Stimulated activated CD8-positive, alpha-beta memory T cell treated with anti-CD3 and anti-CD28 coated beads, Interleukin-15, amount 100 ng/mL, for 48 hours (primary cell): Measurements from ENCODE around the gene GPC5.
"Not testable (repeated sequence)": the region's sequence is repeated elsewhere in the genome, so short reads cannot be mapped to it uniquely, and the experiment has no call there.

Experiments
- DNase-seq, 2 donors: peaks; one replicate each; pipeline ENCODE4 v3.0.0-alpha.2; 2020; ENCODE audit warnings: low read depth in 2 of 2

Gene GPC5

DNA sequence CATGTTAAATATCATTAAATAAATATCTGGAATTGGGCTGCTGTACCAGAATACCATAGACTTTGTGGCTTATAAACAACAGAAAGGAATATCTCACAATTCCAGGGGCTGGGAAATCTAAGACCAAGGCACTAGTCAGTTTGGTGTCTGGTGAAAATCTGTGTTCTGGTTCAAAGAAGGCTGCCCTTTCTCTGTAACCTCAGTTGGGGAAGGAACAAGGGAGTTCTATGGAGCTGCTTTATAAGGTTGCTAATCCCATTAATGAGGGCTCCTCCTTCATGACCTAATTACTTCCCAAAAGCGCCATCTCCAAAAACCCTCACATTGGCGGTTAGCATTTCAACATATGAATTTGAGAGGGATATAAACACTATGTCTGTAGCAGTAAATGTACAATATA is 480.9 kb downstream of the GPC5 start:
- DNase-seq, result no peak

DNA sequence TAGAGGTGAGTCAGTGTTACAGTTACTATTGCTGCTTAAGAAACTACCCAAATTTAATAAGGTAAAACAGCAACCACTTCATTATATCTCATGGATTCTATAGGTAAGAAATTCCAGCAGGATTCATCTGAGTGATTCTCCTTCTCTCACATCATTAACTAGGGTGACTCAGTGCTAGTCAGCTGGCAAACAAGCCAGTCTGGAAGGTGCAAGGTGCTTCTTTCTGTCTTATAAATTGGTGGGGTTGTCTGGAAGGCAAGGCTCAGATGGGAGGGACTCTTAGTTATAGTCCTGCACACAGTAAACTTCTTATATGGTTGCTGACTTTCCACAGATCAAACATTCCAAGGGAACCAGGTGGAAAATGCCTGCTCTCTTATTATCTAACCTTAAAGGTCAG is 484.5 kb downstream of the GPC5 start:
- no peak for DNase-seq

DNA sequence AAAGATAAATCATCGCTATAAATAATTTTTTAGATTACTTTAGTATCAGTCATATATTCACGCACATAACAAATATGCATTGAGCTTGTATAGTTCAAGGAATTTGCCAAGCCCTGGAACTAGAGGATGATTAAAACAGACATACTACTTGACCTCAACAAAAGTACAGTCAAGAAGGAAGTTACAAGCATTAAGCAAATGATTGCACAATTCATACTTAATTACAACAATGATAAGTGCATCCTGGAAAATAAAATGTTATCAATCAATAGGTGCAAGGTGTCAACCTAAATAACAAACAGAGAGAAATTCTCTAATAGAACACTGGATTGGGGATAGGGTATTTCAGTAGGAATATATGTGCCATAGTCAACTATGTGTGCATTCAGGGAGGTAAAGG is 491.2 kb downstream of the GPC5 start:
- DNase-seq, result no peak

DNA sequence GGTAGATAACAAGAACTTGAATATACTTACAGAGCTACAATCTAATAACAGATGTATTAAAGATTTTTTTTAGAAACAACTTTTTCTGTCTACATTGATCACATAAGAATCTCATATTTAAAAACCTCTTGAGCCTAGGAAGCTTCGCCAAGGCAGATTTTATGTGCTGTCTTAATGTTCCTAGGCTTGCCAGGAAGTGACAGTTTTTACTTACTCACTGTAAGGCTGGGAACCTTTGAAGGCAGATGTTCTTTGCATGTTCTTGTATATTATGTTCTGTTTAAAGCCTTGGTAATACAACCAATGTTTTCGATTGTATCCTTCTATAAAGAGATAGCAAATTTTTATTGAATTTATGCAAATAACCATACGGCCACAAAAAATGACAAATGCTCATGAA is 492.7 kb downstream of the GPC5 start:
- no peak for DNase-seq

DNA sequence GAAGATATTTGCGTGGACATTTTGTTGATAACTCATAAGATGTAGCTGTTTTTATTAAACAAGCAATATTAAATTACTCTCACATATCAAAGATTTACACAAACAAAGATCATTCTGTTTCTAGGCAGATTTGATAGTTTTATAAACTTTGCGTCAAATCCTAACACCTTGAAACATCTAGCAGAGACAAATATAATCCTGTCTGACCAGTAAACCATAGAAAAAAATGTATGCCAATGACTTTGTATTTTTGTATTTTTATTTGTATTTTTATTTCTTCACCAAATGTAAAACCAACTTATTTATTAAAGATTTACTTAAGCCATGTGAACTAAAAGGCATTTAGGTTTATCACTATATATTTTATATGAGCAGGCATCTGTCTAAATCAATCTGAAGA is 494.6 kb downstream of the GPC5 start:
- no peak for DNase-seq

DNA sequence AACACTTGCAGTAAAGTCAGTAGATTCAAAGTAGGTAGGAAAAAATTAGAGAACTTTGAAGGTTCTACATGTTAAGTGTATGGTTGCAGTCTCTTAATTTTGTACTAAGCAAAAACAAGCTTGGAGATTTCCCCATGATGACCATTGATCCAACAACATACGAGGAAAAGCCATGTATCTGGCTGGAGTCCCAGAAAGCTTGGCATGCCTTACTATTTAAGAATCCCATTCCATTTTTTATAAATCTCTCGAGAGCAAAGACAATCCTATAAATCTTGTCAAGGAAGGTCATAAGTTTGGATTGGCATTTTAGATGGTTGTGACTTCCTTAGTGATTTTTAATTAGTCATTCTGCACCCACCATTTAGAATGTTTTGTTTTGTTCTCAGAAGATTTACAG is 495.9 kb downstream of the GPC5 start:
- no peak for DNase-seq

DNA sequence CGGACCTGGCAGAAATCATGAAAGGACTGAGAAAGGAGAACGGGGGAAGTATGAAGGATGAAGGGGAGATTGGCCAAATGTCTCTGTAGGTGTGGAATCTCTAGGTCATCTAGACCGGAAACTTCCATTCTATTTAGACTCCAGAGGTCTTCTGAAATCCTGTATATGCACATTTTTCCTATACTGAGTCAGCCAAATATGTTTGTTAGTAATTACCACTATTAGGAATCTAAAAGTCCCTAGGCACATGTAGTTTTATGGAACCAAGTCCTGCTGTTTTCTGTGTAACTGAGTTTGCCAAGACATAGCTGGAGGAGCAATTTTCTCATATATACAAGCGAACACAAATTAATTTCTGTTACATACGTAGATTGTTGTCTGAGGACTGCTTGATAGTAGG is 498.1 kb downstream of the GPC5 start:
- DNase-seq, result no peak

DNA sequence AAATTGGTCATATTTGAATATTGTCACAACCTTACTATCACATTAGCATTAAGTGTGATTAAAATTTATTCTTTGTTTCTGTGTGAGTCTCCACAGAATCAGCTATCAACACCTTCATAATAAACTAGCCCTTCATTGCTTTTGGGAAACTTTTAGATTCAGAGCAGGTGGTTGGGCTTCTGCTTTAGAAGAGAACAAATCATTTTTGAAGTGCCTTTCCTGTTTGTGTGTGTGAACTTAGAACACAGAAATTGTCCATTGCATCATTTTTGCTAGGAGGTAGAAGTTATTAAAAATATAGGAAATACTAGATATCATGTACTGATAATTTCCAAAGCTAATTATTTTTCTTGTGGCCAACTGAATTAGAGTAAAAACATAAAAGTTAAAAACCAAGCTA is 500.6 kb downstream of the GPC5 start:
- not testable (repeated sequence) for DNase-seq

DNA sequence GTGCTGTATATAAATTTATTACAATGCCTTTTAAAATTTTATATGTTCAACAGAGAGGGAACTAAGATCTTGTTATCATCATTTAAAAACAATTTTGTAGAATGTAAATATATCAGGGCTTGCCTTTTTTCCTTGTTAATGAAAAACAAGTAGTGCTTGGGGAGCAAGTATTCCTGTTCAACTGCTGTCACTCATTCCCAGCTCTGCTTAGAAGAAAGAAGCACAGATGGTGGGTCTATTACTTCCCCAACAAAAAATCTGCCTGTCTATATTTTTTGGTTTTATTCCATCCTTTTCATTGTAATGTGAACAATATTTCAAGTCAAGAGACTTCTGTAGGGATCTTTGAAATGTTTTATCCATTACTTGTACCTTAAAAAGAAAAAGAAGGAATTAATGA is 503.9 kb downstream of the GPC5 start:
- no peak for DNase-seq

DNA sequence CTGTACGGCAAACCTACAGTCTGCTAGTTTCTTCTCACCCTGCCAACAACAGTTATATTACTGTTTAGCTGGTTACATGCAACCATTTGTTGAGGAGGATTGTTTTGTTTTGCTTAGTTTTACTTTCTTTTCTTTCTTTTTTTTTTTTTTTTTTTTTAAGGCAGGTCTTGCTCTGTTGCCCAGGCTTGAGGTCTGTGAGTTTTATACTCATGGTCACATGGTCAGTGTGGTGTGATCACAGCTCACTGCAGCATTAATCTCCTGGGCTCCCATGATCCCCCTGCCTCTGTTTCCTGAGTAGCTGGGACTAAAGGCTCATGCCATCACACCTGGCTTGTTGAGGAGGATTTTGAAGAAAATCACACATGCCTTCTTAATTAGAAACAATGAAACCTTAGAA is 505.6 kb downstream of the GPC5 start:
- DNase-seq, result no peak

DNA sequence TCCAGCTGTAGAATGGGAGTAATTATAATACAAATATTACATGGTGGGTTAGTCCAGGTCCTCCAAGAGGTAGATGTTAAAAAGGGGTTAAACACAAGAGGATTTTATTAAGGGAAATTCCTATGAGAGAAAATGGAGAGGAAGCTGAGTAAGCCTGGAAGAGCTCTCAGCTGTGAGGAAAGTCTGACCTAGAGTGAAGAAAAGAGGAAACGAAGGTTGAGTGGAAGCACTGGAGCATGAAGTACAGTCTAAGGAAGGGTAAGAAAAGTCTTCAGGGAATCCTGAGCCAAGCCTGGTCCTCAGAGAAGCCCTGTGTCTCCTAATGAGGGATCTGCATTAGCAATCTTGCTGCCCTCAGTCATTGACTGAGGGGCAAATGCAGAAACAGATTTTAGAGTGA is 506.2 kb downstream of the GPC5 start:
- no peak for DNase-seq

DNA sequence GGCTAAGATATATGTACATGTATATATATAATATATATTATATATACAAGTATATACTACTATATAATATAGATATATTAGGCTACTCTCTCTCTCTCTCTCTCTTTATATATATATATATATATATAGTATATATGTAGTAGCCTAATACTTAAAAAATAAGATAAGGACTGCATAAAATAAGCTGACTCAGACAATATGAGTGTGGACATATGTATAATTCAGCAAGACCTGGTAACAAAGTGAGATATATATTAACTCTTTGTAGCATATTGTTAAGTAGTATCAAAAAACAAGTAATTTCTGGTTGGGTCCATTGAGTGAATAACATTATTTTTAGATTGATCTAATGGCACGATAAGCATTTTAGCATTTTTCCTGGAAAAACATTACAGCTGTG is 509.0 kb downstream of the GPC5 start:
- no peak for DNase-seq

DNA sequence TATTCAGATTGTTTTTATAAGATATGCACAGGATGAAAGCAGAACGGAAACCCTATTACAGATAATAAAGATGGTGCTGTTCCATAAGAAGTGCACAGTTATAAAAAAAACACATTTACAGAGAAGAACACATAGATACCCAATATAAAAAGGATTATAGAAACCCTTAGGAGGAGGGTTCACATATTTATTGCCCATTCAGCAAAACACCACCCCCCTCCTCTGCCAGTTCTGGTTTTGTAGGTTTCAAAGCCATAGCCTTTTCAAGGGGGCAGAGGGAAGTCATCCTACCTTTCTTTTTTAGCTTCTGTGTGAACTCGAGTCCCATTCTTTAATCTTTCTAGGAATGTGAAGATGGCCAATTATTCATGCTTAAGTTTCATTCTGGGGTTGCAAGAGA is 511.2 kb downstream of the GPC5 start:
- DNase-seq, result no peak

DNA sequence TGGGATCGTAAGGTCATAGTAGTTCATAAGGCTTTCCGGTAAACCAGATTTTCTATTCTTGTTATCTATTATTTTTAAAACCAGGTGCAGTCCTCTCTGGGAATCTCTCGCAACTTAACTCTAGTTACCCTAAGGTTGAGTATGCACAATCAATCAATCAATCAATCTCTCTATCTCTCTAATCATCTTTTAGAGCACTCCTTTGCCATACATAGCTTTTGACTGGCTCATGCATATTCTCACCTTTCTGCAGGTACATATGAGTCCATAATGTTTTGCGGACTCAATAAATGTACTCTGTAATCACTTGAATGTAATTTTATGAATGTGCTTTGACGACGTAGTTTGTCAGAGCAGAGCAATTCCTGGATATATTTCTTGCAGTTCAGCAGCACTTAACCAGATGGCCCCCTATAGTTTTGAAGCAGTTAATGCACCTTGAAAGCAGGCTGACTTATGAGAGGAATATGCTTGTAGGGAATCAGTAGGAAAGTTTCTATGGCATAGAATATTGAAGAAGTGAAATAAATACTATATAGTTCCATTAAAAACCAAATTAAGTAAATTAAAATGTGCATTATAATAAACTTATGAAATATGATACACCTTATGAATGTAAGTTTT is 524.7 kb downstream of the GPC5 start:
- DNase-seq, result no peak

DNA sequence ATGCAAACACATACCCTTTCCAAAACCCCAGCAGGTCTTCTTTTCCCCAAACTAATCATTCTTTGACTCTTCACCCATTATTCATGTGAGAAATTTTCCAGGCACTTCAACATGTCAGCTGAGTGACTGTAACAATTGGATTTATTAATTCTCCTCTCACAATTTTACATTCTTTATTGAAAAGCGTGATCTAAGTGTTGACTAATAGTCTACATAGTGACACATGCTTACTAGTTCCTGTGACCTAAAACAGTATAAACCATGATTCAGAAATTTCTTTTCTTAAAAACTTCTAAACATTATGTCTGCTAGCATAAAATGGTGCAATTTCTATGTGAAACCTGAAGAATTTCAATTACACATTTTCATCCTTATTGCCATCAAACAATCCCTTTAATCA is 532.3 kb downstream of the GPC5 start:
- DNase-seq, result no peak

DNA sequence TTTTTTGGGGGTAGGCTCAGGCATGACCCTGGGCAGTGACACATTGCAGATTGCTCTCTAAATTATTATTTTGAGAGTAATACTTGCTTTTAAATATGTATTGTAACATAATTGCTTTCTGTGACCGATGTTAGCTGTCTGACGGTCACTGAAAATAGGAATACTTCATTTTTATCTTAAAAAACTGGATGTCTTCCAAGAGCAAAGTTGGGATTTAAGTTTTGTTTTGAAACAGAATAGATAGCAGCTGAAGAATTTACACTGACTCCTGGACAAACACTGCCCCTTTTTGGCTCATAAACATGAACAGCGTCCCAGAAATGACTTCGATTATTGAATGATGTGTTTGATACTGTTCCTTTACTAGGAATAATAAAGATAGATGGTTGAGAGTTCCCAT is 535.9 kb downstream of the GPC5 start:
- DNase-seq, result no peak

DNA sequence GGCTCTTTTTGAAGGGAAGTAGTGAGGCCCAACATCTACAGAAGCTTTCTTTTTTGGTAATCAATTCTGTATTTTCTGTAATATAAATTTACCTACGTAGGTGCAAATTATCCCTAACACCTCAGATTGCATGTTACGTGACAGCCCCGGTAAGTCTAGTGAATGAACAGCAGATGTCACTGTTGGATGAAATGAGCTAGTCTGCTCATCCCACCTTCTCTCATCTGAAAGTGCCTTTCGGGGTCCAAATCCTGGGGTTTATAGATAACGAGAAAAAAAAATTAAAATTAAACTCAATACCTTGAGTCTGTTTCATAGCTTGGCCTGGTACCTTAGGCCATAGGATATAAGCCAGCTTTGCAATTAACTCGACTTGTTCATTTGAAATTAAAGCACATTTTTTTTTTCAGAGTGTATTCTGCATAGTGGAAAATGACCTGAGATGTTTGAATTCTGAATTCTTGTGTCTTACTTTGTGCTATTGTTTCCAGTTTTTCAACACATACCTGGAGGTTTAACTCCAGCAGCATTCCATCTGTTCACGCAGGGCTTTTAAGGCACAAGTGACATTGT is 548.2 kb downstream of the GPC5 start:
- no peak for DNase-seq

DNA sequence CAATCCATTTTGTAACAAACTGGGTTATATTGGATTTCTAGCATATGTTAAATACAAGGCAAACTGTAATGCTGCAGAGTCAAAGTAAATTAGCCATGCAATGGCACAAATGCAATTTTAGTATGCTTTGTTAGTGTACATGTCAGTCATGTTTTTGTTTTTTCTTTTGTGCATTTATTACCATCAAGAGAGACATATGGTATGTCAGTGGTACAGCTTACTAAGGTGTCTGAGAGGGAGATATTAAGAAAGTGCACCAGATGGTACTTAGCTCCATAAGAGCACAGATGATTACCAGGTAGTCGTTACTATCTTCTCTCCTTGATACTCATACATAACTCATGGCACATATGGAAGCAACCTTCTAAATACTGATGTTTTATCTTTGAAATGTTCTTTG is 550.3 kb downstream of the GPC5 start:
- DNase-seq, result no peak

DNA sequence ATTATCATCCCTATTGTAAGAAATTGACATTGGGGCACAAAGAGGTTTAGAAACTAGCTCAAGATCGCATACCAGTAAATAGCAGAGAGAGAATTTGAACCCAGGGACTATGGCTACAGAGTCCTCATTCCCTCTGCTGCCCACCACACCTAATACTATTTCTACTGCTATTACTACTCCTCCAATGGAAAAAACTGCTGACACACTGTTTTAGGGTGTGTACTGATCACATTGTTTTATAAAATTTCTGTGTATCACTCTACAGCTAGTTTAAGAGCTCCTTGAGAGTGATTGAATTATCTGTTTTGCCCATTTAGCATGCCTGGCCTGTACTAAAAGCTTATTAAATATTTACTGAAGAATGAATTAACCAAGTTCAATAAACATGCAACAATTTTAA is 552.4 kb downstream of the GPC5 start:
- DNase-seq, result no peak

DNA sequence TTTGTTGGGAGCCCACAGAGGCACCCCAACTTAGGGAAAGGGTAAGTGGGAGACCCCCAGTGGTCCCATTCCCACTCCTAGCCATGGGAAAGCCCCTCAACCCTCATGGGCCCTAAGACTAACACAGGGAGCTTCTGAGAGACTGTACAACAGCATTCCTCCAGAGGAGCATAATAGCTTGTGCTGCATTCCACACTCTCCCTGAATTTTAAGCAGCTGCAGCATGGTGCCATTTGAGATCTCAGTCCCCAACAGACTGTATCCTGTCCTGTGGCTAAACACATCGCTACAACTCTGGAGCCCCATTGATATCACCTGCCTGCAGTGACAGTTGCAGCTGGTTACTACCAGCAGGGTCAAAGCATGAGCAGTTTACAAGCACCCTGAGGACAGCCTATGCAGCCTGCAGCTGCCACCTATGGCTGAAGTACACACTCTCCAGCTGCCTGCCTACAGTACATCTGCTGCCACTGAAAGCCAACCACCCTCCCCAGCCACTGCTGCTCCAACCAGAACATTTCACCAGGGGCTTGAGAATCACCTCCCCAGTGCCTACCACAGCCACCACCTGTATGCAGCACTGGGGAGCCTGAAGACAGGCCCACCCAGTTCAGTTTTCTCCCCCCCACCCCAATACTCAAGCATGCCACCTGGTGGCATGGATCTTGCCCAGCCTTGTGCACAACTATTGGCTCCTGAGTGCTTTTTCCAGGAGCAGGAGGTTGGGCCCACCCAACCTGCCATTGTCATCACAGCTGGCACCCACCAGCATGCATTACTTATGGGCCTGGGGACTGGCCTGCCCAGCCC is 557.3 kb downstream of the GPC5 start:
- no peak for DNase-seq

DNA sequence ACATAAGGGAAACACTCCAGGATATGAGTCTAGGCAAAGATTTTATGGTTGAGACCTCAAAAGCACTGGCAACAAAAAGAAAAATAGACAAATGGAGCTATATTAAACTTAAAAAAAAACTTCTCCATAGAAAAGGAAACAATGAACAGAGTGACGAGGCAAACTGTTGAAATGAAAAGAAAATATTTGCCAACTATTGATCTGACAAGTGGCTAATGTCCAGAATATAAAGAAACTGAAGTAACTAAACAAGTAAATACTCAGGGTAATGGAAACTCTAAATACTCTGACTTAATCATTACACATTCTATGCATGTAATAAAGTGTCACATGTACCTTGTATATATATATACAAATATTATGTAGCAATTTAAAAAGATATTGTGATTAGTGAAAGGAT is 562.5 kb downstream of the GPC5 start:
- DNase-seq, result no peak

DNA sequence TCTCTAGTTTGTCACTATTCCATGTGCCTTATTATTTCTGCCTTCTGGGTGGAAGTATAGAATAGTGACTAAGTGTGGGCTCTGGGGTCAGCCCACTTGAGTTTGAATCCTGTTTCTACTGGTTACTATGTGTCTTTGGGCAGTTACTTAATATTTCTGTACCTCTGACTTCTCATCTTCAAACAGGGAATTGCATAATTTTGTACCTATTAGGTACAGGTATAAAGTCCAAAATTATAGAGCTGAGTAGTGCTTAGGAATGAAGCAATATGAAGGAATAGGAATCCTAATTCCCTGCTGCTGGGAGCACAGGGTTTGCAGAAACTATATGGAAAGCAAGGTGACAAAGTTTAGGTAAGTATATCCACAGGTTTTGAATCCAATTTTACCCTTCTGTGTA is 564.5 kb downstream of the GPC5 start:
- DNase-seq, result no peak

DNA sequence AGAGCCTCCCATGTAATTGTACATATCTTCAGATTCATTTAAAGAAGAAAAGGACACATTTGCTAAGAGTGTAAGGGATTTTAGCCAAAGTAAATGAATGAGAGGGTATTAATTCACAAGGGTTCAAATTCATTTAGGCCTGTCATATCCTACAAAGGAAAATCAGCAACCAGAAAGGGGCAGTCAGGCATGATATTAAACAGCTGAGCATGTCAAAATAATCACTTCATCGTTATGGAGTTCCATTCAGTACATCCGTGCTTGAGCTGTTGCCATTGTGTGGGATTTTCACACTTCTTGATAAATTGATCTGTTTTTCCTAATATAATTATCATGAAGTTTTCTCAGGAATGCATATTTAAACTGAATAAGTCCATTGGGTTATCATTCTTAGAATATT is 567.1 kb downstream of the GPC5 start:
- no peak for DNase-seq

DNA sequence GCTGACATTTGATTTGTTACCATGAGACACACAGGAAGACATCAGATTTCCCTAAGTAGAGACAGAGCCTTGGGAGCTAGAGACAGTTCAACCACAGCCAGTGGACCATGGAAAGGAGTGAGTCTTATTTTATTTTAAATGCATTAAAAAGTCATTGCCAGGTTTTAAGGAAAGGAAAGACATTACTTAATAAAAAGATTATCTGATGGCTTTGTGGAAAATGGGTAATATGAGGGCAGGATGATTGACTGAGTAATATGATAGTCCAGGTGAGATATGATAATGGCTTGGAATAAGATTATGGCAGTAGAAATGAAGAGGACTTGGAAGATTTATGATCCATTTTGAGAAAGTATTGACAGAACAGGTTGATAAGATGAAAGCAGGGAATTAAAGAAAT is 580.1 kb downstream of the GPC5 start:
- no peak for DNase-seq
